ENCODE data around the gene CYP3A7. TPM values are rescaled to one million over a fixed set of nuclear protein-coding genes. Genes with fewer than 3 reads are reported as not detected.
"Not testable (repeated sequence)": the region's sequence is repeated elsewhere in the genome, so short reads cannot be mapped to it uniquely, and the experiment has no call there.

Gene CYP3A7
- total RNA-seq, 2 donors from 2014 or later = 0.34 to 0.39 TPM

- peak; percentile 99 for ATAC-seq
- peak; percentile 34 to 37 for DNase-seq
- intact Hi-C loops (cut with DNase I, micrococcal nuclease) = no loop called here
Observed at GRCh38 chr7:99719996-99720769, 14.8 kb downstream of the CYP3A7 start.

DNA sequence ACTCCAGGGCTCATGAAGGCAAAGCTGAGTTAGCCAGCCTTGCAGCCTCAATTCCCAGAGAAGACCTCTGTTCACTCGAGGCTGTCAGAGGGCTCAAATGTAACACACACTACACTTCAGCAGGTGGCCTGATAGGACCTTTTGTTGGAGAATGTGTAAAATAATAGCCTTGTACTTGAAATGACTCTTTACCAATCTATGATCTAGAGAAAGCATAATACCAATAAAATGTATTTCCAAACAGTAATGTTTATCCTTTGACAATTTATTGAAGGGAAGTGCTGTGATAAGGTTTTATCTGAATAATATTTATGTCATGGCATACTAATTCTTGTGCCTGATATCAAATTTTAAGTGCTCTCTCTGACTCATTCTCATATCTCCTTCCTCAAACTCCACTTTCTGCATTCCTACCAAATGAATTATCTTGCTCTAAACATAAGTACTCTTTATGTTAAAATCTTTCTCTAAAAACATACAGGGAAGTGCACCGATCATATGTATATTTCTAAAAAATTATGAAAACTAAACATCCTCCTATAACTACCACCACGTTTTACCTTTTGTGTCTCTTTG lies 20.9 kb downstream of the CYP3A7 start:
- DNase-seq = no peak
- intact Hi-C loops (cut with DNase I, micrococcal nuclease) = no loop called here

GRCh38 chr7:99709838-99710578 lies 25.0 kb downstream of the CYP3A7 start:
- DNase-seq (no peak), ATAC-seq (no peak)

More for the DNA sequence above, 20.9 kb downstream of the CYP3A7 start:
- no peak for ATAC-seq

DNA sequence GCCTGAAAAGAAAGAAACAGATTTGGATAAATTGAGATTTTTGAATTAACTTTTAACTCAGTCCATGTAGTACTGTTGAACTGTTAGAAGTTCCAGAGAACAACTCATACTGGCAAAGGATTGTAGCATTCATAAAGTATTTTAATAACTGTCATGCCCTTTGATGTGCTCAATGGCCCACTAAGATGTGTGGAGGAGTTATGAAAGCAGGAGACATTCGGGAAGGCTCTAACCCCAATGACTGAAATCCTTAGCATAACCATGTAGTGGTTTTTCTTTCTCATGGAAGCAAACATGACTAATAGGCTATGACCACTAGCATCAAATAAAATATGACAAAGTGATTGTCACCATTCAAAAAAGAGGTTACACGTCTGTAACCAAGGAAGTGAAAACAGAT lies 25.7 kb downstream of the CYP3A7 start:
- ATAC-seq (no peak), DNase-seq (no peak)
- intact Hi-C loops (cut with DNase I, micrococcal nuclease) = no loop called here

More at GRCh38 chr7:99709838-99710578, 25.0 kb downstream of the CYP3A7 start:
- intact Hi-C loops (cut with DNase I, micrococcal nuclease) = no loop called here

- intact Hi-C loops (cut with DNase I, micrococcal nuclease) = no loop called here
- ATAC-seq (no peak), DNase-seq (no peak)
Observed at GRCh38 chr7:99707096-99707495, 27.9 kb downstream of the CYP3A7 start.

DNA sequence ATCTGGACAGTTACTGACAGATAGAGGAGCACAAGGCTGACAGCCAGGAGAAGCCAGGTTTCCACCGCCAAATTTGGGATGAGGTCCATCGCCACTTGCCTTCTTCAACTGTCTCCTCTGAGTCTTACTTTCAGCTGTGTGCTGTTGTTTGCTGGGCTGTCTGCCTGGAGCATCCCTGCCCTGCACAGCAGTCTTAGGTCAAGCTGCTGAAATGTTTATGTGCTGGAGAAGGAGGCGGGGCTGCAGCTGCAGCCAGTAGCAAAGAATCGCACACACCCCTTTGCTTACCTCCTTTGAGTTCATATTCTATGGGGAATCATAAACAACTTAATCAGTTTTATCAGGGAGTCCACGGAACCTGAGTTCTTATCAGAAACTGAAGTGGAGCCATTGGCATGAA lies 35.0 kb downstream of the CYP3A7 start:
- intact Hi-C loops (cut with DNase I, micrococcal nuclease) = no loop called here
- ATAC-seq (peak; percentile 81), DNase-seq (no peak)

DNA sequence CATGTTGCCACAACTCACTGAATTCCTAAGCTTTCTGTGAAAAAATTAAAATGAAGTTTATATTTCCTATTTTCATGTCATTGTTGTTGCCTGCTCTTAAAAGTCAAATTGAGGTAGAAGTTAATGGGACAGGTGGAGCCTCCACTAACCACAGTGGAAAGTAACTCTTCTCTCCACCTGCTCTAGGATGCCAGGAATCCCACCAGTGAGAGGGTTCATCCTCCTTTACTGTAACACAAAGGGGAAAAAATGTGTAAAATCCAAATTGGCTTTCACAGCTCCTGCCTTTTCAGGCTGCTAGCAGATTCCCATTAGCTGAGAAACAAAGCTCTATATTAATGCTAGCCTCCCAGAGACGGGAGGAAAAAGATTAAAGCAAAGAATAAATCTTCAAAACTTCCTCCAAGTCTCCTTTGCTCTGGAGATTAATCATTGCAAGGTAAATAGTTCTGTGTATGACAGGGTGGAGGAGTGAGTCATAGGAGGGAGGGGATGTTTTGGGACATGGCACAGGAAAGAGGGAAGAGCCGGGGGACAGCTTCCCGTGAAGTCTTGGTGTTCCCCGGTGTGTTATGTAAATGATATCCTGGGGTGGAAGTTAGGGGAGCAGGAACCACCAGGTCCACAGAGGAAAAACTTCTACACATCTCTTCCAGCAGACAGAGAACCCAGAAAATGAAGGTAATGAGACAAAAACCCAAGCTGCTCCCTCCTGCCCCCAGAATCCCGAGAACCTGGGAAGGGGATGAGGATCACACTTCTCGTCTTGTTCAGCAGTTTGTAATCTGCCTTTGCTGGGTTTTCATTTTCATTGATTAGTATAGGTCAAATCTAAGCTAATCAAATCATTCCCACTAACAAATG lies 35.9 kb downstream of the CYP3A7 start:
- intact Hi-C loops (cut with DNase I, micrococcal nuclease) = not testable (repeated sequence)
- peak in 1 of 2 donors; percentile 53 for DNase-seq
- ATAC-seq = peak; percentile 97

DNA sequence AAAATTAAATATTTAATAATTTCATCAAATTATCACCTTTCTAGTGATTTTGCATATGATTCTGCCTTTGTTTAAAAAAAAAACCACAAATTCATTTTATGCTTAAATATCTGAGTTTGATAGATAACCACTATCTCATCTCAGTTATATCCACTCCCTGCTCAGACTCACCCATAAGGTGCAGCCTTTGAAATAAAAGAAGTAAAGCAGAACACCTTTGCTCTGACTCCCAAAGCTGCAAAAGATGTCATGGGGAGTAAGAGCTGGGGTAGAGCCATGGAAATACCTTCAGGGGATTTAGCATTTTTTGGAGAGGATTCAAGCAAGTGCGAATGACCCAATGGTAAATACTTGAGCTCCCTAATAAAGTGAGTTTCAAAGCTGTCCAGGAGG lies 40.1 kb downstream of the CYP3A7 start:
- DNase-seq (no peak), ATAC-seq (no peak)
- intact Hi-C loops (cut with DNase I, micrococcal nuclease) = no loop called here

DNA sequence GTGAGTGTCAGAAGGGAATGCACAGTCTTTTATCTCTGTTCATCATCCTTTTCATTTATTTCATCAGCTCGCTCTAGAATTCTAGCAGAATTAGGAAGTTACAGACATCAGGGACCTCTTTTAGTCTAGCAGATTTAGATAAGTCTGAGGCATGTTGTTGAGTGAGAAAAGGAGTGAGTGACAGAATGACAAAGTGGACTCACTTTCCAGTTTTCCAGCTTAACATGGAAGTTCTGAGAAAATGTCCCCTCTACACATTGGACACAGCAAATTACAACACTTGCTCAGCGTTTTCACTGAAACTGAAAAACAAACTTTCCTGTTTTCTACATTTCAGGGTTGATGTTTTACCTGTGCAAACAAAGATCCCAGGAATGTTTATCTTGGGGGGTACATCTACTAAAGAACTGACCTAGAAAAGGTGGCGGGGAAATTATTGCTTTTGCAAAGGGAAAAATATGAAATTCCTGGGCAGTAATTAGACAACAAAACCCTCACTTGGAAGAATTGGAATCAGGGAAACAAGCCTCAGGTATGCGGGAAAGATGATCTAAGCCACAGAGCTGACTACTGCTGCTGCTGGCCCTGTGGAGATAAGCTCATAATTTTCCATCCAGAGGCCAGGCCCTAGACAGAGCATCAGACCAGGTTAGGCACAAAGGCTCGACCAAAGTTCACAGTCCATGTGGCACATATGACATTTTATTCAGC lies 40.6 kb downstream of the CYP3A7 start:
- peak; percentile 46 for ATAC-seq
- DNase-seq = no peak
- intact Hi-C loops (cut with DNase I, micrococcal nuclease) = no loop called here

- intact Hi-C loops (cut with DNase I, micrococcal nuclease) = no loop called here
- DNase-seq (no peak), ATAC-seq (peak; percentile 71)
Observed at GRCh38 chr7:99693427-99694200, 41.4 kb downstream of the CYP3A7 start.

- intact Hi-C loops (cut with DNase I, micrococcal nuclease) = no loop called here
- no peak for DNase-seq
- ATAC-seq = no peak
Observed at GRCh38 chr7:99693100-99693426, 41.9 kb downstream of the CYP3A7 start.

- ATAC-seq; intact Hi-C loops (cut with DNase I, micrococcal nuclease); DNase-seq: not testable (repeated sequence)
Observed at GRCh38 chr7:99692563-99692962, 42.4 kb downstream of the CYP3A7 start.

DNA sequence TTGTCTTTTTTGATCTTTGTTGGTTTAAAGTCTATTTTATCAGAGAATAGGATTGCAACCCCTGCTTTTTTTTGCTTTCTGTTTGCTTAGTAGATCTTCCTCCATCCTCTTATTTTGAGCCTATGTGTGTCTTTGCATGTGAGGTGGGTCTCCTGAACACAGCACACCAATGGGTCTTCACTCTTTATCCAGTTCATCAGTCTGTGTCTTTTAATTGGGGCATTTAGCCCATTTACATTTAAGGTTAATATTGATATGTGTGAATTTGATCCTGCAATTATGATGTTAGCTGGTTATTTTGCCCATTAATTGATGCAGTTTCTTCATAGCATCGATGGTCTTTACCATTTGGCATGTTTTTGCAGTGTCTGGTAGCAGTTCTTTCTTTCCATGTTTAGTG lies 43.3 kb downstream of the CYP3A7 start:
- DNase-seq; ATAC-seq; intact Hi-C loops (cut with DNase I, micrococcal nuclease): not testable (repeated sequence)

DNA sequence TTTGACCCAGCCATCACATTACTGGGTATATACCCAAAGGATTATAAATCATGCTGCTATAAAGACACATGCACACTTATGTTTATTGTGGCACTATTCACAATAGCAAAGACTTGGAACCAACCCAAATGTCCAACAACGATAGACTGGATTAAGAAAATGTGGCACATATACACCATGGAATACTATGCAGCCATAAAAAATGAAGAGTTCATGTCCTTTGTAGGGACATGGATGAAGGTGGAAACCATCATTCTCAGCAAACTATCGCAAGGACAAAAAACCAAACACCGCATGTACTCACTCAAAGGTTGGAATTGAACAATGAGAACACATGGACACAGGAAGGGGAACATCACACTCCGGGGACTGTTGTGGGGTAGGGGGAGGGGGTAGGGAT lies 44.1 kb downstream of the CYP3A7 start:
- intact Hi-C loops (cut with DNase I, micrococcal nuclease); ATAC-seq; DNase-seq: not testable (repeated sequence)

- peak in 1 of 2 donors; percentile 39 for DNase-seq
- ATAC-seq; intact Hi-C loops (cut with DNase I, micrococcal nuclease): not testable (repeated sequence)
Observed at GRCh38 chr7:99685871-99686608, 49.0 kb downstream of the CYP3A7 start.

- intact Hi-C loops (cut with DNase I, micrococcal nuclease) = no loop called here
- ATAC-seq (no peak), DNase-seq (no peak)
Observed at GRCh38 chr7:99685129-99685758, 49.8 kb downstream of the CYP3A7 start.
